ENCODE data around the gene UGP2.

- TF ChIP-seq, protein P1, sequence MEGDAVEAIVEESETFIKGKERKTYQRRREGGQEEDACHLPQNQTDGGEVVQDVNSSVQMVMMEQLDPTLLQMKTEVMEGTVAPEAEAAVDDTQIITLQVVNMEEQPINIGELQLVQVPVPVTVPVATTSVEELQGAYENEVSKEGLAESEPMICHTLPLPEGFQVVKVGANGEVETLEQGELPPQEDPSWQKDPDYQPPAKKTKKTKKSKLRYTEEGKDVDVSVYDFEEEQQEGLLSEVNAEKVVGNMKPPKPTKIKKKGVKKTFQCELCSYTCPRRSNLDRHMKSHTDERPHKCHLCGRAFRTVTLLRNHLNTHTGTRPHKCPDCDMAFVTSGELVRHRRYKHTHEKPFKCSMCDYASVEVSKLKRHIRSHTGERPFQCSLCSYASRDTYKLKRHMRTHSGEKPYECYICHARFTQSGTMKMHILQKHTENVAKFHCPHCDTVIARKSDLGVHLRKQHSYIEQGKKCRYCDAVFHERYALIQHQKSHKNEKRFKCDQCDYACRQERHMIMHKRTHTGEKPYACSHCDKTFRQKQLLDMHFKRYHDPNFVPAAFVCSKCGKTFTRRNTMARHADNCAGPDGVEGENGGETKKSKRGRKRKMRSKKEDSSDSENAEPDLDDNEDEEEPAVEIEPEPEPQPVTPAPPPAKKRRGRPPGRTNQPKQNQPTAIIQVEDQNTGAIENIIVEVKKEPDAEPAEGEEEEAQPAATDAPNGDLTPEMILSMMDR (IDR thresholded peaks at IDR 0.05; ENCODE audit: extremely low read depth in 1 of 2, insufficient read depth in 1 of 2, low read depth in 1 of 2, low read length in 2 of 2): no peak
- TF ChIP-seq POLR2A (IDR thresholded peaks at IDR 0.05; ENCODE audit: low read depth, low read length) (no peak), POLR2AphosphoS5 (IDR thresholded peaks at IDR 0.05; ENCODE audit: insufficient read depth, low read depth, low read length) (no peak), GATA2 (IDR thresholded peaks at IDR 0.05; ENCODE audit: insufficient read depth, insufficient read length, low read depth, low read length) (no peak), EZH2 (IDR thresholded peaks at IDR 0.05; ENCODE audit: borderline replicate concordance, low read depth, low read length, severe bottlenecking) (no peak), JUN (IDR thresholded peaks at IDR 0.05; ENCODE audit: borderline replicate concordance, insufficient read depth, insufficient read length, low read depth) (no peak), FOS (IDR thresholded peaks at IDR 0.05; ENCODE audit: borderline replicate concordance, insufficient read depth, low read length) (no peak)
- TF ChIP-seq, protein P2, sequence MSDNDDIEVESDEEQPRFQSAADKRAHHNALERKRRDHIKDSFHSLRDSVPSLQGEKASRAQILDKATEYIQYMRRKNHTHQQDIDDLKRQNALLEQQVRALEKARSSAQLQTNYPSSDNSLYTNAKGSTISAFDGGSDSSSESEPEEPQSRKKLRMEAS (IDR thresholded peaks at IDR 0.05; ENCODE audit: insufficient read depth, insufficient read length): no peak
Measured at GRCh38 chr2:63914311-63914710, 72.6 kb downstream of the UGP2 start.
